MCF 10A (cell line): ENCODE measurements around the gene CDC42SE1. TPM values are rescaled to one million over a fixed set of nuclear protein-coding genes. Genes with fewer than 3 reads are reported as not detected.

Experiments
- BruUV-seq: library from RNA; stranded (reverse); fragments of 400-500 nt; replicated peaks from 2 replicates; lab custom pipeline; 2021; lab: Mats Ljungman, UMichigan
- CTCF ChIA-PET: fragments of 300-600 bp; sonication (Branson Sonifier 250); formaldehyde crosslinking; extraction: SDS; loops from one replicate; lab custom pipeline; 2021; ENCODE audit warnings: antibody characterized with exemption, inconsistent platforms; lab: Yijun Ruan, JAX
- POLR2A ChIA-PET: fragments of 300-600, 350-650 bp; sonication (Branson Sonifier 250); formaldehyde crosslinking; extraction: SDS; loops from one replicate; lab custom pipeline; 2020; ENCODE audit warnings: antibody characterized with exemption, inconsistent platforms; lab: Yijun Ruan, JAX
- DNase-seq: peaks from one replicate; pipeline ENCODE4 v3.0.0-alpha.2; 2018; ENCODE audit not compliant: unreplicated experiment
- H3K27ac Mint-ChIP-seq: one replicate; pipeline ENCODE4 v1.8.0; 2022; ENCODE audit warnings: mild to moderate bottlenecking, low read depth, mixed read lengths; ENCODE audit not compliant: unreplicated experiment
- H3K27me3 Mint-ChIP-seq: one replicate; pipeline ENCODE4 v1.8.0; 2022; ENCODE audit warnings: mixed read lengths; ENCODE audit not compliant: insufficient read depth, unreplicated experiment
- H3K36me3 Mint-ChIP-seq: one replicate; pipeline ENCODE4 v1.8.0; 2022; ENCODE audit warnings: mild to moderate bottlenecking, moderate library complexity, mixed read lengths; ENCODE audit not compliant: insufficient read depth, unreplicated experiment
- H3K4me1 Mint-ChIP-seq: one replicate; pipeline ENCODE4 v1.8.0; 2022; ENCODE audit warnings: mixed read lengths; ENCODE audit not compliant: insufficient read depth, unreplicated experiment
- H3K4me3 Mint-ChIP-seq: one replicate; pipeline ENCODE4 v1.8.0; 2022; ENCODE audit warnings: mild to moderate bottlenecking, moderate library complexity, mixed read lengths; ENCODE audit not compliant: unreplicated experiment
- H3K9me3 Mint-ChIP-seq: one replicate; pipeline ENCODE4 v1.8.0; 2022; ENCODE audit warnings: mixed read lengths; ENCODE audit not compliant: unreplicated experiment
- intact Hi-C: fragments of 100-400 bp; cut with micrococcal nuclease; formaldehyde crosslinking; loops from 2 replicates; pipeline ENCODE4 v1.14.1; 2022
- total RNA-seq: library from RNA; stranded (reverse); gene quantifications from 2 replicates; pipeline ENCODE4 v1.2.3, GENCODE V29; 2022
- TF ChIP-seq, protein P1 (sequence below): fragments of 200-600 bp; IDR thresholded peaks from one replicate; pipeline ENCODE4 v1.8.0; 2022; ENCODE audit warnings: antibody characterized with exemption, mild to moderate bottlenecking; ENCODE audit not compliant: unreplicated experiment

CDC42SE1 gene
- total RNA-seq, 1 experiment from 2014 or later: 139 TPM

DNA sequence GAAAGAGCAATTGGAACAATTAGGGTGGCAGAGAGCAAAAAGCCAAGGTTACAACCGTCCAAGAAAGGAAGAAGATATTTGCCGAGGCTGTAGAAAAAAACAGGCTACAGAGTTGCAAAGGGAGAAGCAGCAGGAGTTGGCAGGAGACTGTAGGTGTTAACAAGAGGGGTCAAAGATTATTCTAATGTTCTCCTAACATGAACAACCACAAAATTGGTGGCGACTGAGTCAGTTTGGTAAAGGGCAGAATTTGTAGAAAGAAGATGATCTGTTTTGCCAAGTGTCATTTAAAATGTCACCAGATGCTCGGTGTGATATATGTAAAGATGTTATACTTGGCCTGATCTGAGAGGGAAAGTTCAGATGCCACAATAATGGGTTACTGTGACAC is 51.6 kb downstream of the CDC42SE1 start:
- ChIA-PET POLR2A (interaction anchor here (0.7 to 3.7 kb wide), 7 partner anchors 27 to 523 kb away, joined by 3 to 56 read pairs (median 16); partner anchors contain the start of genes ANXA9, C1orf56, CDC42SE1 and LYSMD1), CTCF (interaction anchor here (0.6 to 3.7 kb wide), 5 partner anchors 17 to 62 kb away, joined by 3 to 85 read pairs (median 8); partner anchors contain the start of gene ANXA9)
- peak overlapping the region; percentile 94 for H3K4me3 Mint-ChIP-seq
- no peak for DNase-seq
- H3K9me3 Mint-ChIP-seq: no peaks in the 10 kb centered on the region
- TF ChIP-seq, protein P1, sequence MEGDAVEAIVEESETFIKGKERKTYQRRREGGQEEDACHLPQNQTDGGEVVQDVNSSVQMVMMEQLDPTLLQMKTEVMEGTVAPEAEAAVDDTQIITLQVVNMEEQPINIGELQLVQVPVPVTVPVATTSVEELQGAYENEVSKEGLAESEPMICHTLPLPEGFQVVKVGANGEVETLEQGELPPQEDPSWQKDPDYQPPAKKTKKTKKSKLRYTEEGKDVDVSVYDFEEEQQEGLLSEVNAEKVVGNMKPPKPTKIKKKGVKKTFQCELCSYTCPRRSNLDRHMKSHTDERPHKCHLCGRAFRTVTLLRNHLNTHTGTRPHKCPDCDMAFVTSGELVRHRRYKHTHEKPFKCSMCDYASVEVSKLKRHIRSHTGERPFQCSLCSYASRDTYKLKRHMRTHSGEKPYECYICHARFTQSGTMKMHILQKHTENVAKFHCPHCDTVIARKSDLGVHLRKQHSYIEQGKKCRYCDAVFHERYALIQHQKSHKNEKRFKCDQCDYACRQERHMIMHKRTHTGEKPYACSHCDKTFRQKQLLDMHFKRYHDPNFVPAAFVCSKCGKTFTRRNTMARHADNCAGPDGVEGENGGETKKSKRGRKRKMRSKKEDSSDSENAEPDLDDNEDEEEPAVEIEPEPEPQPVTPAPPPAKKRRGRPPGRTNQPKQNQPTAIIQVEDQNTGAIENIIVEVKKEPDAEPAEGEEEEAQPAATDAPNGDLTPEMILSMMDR: no peak
- BruUV-seq: TSS peak; percentile 79
- peaks cover 11% of the 10 kb centered on the region for H3K36me3 Mint-ChIP-seq
- H3K4me1 Mint-ChIP-seq: peaks cover 40% of the 10 kb centered on the region
- no peaks in the 10 kb centered on the region for H3K27me3 Mint-ChIP-seq
- intact Hi-C loops: loop anchor here (5.0 kb wide), 2 partner anchors 49 to 446 kb away; partner anchors contain the start of gene CDC42SE1
- peak overlapping the region; percentile 99 for H3K27ac Mint-ChIP-seq

DNA sequence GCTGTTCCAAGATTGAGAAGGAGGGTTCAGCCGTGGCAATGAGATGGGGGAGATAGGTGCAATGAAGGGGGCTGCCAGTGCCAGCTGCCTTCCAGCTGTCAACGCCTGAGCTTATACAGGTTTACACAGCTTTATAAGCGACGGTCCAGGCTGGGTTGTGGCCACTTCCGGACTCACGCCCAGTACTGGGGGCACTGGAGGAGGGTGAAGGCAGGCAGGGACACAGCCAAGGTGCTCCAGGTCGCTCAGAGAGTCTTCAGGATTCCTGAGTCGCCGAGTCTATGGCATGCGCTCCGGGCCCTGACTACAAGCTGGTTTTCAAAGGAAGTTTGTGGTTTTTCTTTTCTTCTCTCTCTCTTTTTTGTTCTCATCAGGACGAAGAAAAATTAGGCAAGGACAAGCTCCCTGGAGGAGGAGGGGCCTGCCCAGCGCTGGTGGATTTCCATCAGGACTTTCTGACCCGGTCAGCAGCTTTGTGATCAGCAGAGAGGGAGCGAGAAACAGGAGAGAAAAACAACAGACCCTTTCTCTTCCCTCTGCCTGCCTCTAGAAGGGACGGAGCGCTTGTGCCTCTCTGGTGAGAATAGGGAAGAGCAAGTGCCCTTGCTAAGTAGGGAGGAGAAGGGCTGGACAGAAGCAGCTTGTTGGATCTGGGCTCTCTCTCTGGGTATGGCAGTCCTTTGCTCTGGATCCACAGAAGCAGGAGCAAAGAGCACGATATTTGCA is 52.9 kb downstream of the CDC42SE1 start, which contains the start of gene MINDY1:
Gene MINDY1 (minus strand): TSS at position 576 of the 726 bp plus-strand sequence. CDS start 4,285 bp downstream, outside the sequence.
- intact Hi-C loops: loop anchor here (1.0 to 5.0 kb wide), 3 partner anchors 27 to 444 kb away; partner anchors contain the start of gene CDC42SE1
- peak; percentile 91 for DNase-seq
- Mint-ChIP-seq H3K36me3 (peaks cover 15% of the 10 kb centered on the region), H3K4me1 (peaks cover 43% of the 10 kb centered on the region), H3K9me3 (no peaks in the 10 kb centered on the region), H3K27ac (peak within 1 kb of the TSS; percentile 99), H3K4me3 (peak within 1 kb of the TSS; percentile 94), H3K27me3 (no peaks in the 10 kb centered on the region)
- TF ChIP-seq, protein P1: peak; percentile 35
- CTCF ChIA-PET: interaction anchor here (0.6 to 3.7 kb wide), 40 partner anchors 11 to 751 kb away, joined by 3 to 113 read pairs (median 4); partner anchors contain the start of genes ANXA9, BNIPL, CDC42SE1 and MLLT11
- POLR2A ChIA-PET: interaction anchor here (0.6 to 3.7 kb wide), 62 partner anchors 10 to 1119 kb away, joined by 3 to 61 read pairs (median 4); partner anchors contain the start of genes ANXA9, APH1A, C1orf56 and CDC42SE1
- TSS peak; percentile 21 for BruUV-seq

GRCh38 chr1:151005729-151006319 is 53.6 kb downstream of the CDC42SE1 start:
- no peaks in the 10 kb centered on the region for H3K27me3 Mint-ChIP-seq
- no TSS peak for BruUV-seq
- H3K4me1 Mint-ChIP-seq: peaks cover 43% of the 10 kb centered on the region
- POLR2A ChIA-PET: interaction anchor here (0.6 to 3.7 kb wide), 53 partner anchors 10 to 1118 kb away, joined by 3 to 61 read pairs (median 5); partner anchors contain the start of genes ANXA9, APH1A, C1orf56 and CDC42SE1
- peak; percentile 38 for DNase-seq
- H3K36me3 Mint-ChIP-seq: peaks cover 16% of the 10 kb centered on the region
- peak overlapping the region; percentile 99 for H3K27ac Mint-ChIP-seq
- CTCF ChIA-PET: interaction anchor here (0.5 to 3.7 kb wide), 33 partner anchors 10 to 750 kb away, joined by 3 to 113 read pairs (median 5); partner anchors contain the start of genes ANXA9, BNIPL, CDC42SE1 and MLLT11
- H3K4me3 Mint-ChIP-seq: peak overlapping the region; percentile 94
- intact Hi-C loops: loop anchor here (1.0 to 5.0 kb wide), 3 partner anchors 27 to 444 kb away; partner anchors contain the start of gene CDC42SE1
- TF ChIP-seq, protein P1: no peak
- H3K9me3 Mint-ChIP-seq: no peaks in the 10 kb centered on the region
